PC-3 (cell line): Measurements from ENCODE around the gene PGA4. TPM values are rescaled to one million over a fixed set of nuclear protein-coding genes. Genes with fewer than 3 reads are reported as not detected.
A peak's percentile ranks its signal among the peaks of the same experiment; 100 is the strongest.
"Not testable (repeated sequence)": the region's sequence is repeated elsewhere in the genome, so short reads cannot be mapped to it uniquely, and the experiment has no call there.

Experiments used
- ATAC-seq: fragments of 200-7000 bp; cut with Tn5 transposase; 2 replicates; pipeline ENCODE4 v1.9.1; 2020; ENCODE audit warnings: mild to moderate bottlenecking, moderate library complexity
- BruUV-seq: library from RNA; stranded (reverse); fragments of 400-500 nt; replicated peaks from 2 replicates; lab custom pipeline; 2021; lab: Mats Ljungman, UMichigan
- CTCF ChIA-PET: fragments of 300-600 bp; sonication (Branson Sonifier 250); formaldehyde crosslinking; loops from one replicate; lab custom pipeline; 2022; ENCODE audit warnings: antibody characterized with exemption; lab: Charles Lee
- POLR2A ChIA-PET: fragments of 300-600 bp; sonication (Branson Sonifier 250); formaldehyde crosslinking; loops from one replicate; lab custom pipeline; 2022; ENCODE audit warnings: antibody characterized with exemption; ENCODE audit not compliant: unreplicated experiment; lab: Charles Lee
- DNase-seq: peaks from one replicate; pipeline ENCODE4 v3.0.0-alpha.2; 2015
- H2AFZ ChIP-seq: fragments of 300-600 bp; sonication (generic); 2 replicates; pipeline ENCODE4 v1.6.0; 2016; ENCODE audit warnings: antibody characterized with exemption, low read length
- H3F3A ChIP-seq: fragments of 300-600 bp; sonication (generic); one replicate; pipeline ENCODE4 v1.6.0; 2017; ENCODE audit warnings: antibody characterized with exemption, low read length, control low read depth, mild to moderate bottlenecking; ENCODE audit not compliant: unreplicated experiment
- H3K27ac ChIP-seq: fragments of 300-600 bp; sonication (generic); 2 replicates; pipeline ENCODE4 v1.5.1; 2016; ENCODE audit warnings: mild to moderate bottlenecking, low read length
- H3K27me3 ChIP-seq: fragments of 300-600 bp; sonication (generic); 2 replicates; pipeline ENCODE4 v1.6.1; 2016; ENCODE audit warnings: low read length, mixed read lengths
- H3K36me3 ChIP-seq: fragments of 300-600 bp; sonication (generic); 2 replicates; pipeline ENCODE4 v1.6.1; 2016; ENCODE audit warnings: low read depth, mixed run types, low read length, mixed read lengths
- H3K4me1 ChIP-seq: fragments of 300-600 bp; sonication (generic); 2 replicates; pipeline ENCODE4 v1.5.1; 2016; ENCODE audit warnings: low read length; ENCODE audit not compliant: insufficient read depth
- H3K4me2 ChIP-seq: fragments of 300-600 bp; sonication (generic); 2 replicates; pipeline ENCODE4 v1.6.0; 2016; ENCODE audit warnings: low read length
- H3K4me3 ChIP-seq: fragments of 300-600 bp; sonication (generic); 2 replicates; pipeline ENCODE4 v1.5.1; 2016; ENCODE audit warnings: mild to moderate bottlenecking, low read length, mixed read lengths
- H3K79me2 ChIP-seq: fragments of 300-600 bp; sonication (generic); 2 replicates; pipeline ENCODE4 v1.6.1; 2017; ENCODE audit warnings: low read length, mixed read lengths
- H3K9ac ChIP-seq: fragments of 300-600 bp; sonication (generic); 2 replicates; pipeline ENCODE4 v1.6.0; 2016; ENCODE audit warnings: mild to moderate bottlenecking, low read length
- H3K9me2 ChIP-seq: fragments of 300-600 bp; sonication (generic); replicated peaks from 2 replicates; pipeline ENCODE4 v1.6.1; 2016; ENCODE audit warnings: mixed run types, low read length, mixed read lengths
- H3K9me3 ChIP-seq: fragments of 300-600 bp; sonication (generic); 2 replicates; pipeline ENCODE4 v1.6.1; 2016; ENCODE audit warnings: low read length, mixed read lengths
- H4K20me1 ChIP-seq: fragments of 300-600 bp; sonication (generic); 2 replicates; pipeline ENCODE4 v1.6.1; 2016; ENCODE audit warnings: low read length, mixed read lengths
- intact Hi-C: fragments of 100-400 bp; cut with micrococcal nuclease; formaldehyde crosslinking; loops from 2 replicates; pipeline ENCODE4 v1.9.0; 2023
- total RNA-seq: library from RNA; depleted of rRNA; stranded (reverse); fragments of >200 nt; gene quantifications from 2 replicates; pipeline ENCODE4 v1.2.3, GENCODE V29; 2014

PGA4 gene
- total RNA-seq, 1 experiment from 2014 or later, result not detected

DNA sequence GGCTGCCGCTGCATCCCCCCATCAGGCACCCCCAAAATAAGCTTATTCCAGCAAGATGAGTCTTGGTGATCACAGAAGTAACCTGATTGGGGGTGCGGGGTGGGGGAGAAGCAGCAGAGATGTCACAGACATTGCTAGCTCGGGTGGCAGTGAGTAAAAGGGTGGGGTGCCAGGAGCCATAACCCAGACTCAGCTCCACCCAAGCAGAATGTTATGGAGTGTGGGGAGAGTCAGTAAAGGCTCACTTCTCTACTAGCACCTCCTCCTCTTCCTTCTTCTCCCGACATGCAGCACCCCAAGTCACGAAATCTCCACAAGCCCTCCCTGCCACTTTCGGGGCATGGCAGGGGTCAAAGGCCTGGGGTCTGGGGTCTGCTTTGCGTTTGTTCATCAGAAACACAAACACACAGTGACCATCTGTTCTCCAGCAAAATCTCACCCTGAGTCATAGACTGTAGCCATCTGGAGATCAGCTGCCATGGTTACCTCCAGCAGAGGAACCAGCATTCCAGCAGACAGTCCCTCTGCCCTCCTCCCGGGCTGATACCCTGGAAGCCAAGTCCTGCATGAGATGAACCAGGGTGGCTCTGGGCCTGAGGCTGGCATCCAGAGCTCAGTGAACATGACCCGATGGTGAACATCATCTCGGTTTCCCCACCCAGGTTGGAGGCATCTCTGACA, 23.3 kb downstream of the PGA4 start:
- H3K4me1 ChIP-seq, H3F3A ChIP-seq, H3K9me2 ChIP-seq, H3K27ac ChIP-seq, H3K36me3 ChIP-seq, H3K9me3 ChIP-seq, CTCF ChIA-PET, H4K20me1 ChIP-seq, H3K4me2 ChIP-seq, DNase-seq, intact Hi-C loops, H2AFZ ChIP-seq, BruUV-seq, H3K9ac ChIP-seq, H3K79me2 ChIP-seq, H3K4me3 ChIP-seq, POLR2A ChIA-PET: not testable (repeated sequence)
- ATAC-seq, result 0 out of 2 replicates have a peak, but pooled peaks have one; percentile 20
- peaks cover 12% of the 10 kb centered on the region for H3K27me3 ChIP-seq

DNA sequence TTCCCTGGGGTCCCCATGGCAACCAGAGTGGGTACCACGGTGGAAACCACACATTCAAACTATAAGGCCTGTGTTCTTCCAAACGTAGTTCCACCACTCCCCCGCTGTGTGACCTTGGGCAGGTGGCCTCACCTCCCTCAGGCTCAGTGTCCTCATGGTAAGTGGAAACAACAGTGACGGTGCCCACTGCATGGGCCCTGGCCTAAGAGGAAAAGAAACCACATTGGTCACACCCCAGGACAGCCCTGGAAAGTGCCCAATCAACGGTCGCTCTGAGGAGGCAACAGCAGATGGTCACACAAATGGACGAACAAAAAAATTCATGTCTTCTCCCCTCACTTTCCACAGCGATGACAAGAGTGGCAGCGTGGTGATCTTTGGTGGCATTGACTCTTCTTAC, 25.9 kb downstream of the PGA4 start:
- DNase-seq, H3K4me2 ChIP-seq, ATAC-seq, BruUV-seq, CTCF ChIA-PET, H3K4me3 ChIP-seq, H3K36me3 ChIP-seq, H2AFZ ChIP-seq, H3K4me1 ChIP-seq, POLR2A ChIA-PET, H3F3A ChIP-seq, H3K9ac ChIP-seq, H3K9me3 ChIP-seq, H3K79me2 ChIP-seq, H3K9me2 ChIP-seq, H4K20me1 ChIP-seq, intact Hi-C loops, H3K27ac ChIP-seq: not testable (repeated sequence)
- peaks cover 23% of the 10 kb centered on the region for H3K27me3 ChIP-seq

DNA sequence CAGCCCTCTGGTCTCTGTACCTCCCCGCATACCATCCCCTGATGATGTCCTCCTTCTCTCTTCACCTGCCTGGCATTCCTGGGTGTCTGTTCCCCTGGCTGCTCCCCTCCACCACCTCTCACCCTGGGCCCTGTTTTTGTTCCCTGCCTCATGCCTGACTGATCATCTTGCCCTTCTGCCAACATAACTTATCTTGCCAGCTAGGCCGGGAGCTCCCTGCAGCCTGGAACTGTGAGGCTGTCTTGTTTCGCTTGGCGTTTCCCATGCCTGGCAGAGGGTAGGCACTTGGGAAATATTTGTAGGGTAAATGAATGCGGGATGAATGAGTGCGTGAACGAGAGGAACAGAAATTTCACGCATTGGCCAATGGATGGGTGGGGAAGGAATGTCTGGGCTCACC, 27.1 kb downstream of the PGA4 start:
- H3K4me1 ChIP-seq, H3K27ac ChIP-seq, H3K79me2 ChIP-seq, H3K4me2 ChIP-seq, POLR2A ChIA-PET, H3K9me2 ChIP-seq, CTCF ChIA-PET, H3K4me3 ChIP-seq, DNase-seq, H3F3A ChIP-seq, intact Hi-C loops, H4K20me1 ChIP-seq, ATAC-seq, H3K36me3 ChIP-seq, H2AFZ ChIP-seq, H3K9ac ChIP-seq, H3K9me3 ChIP-seq, BruUV-seq: not testable (repeated sequence)
- H3K27me3 ChIP-seq, result peaks cover 23% of the 10 kb centered on the region

DNA sequence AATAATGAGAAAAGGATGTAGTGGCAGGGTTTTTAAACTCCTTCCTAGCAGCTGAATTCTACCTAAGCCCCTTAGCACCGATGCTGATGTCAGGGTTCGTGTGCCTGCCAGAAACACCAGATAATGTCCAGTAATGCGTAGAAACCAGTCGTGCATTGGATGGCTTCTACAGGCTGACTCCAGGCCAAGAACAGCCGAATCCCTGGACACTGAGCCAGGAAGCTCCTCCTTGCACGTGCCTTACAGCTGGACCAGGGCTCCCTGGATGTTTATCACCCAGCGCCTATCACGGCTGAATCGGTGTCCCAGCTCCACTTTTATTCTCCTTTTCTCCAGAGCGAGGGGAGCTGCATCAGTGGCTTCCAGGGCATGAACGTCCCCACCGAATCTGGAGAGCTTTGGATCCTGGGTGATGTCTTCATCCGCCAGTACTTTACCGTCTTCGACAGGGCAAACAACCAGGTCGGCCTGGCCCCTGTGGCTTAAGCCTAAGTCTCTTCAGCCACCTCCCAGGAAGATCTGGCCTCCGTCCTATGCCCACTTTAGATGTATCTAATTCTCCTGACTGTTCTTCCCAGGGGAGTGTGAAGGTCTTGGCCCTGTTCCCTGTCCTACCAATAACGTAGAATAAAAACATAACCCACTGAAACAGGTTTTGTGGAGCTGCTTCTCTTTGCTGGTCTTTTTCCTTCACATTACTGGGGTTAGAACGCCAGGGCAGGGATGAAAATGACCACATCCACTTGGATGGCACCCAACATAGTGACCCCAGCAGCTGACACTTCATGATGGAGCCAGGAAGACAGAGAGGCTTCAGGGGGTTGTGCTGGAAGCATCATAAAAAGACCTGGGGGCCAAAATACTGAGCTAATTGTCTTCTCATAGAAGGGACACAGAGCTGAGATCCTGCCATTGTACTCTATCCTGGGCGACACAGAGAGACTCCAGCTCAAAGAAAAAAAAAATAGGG, 28.9 kb downstream of the PGA4 start:
- intact Hi-C loops, result loop anchor here (10.0 kb wide), 1 partner anchor 84 kb away; the partner anchor contains the start of genes DDB1 and TKFC
- POLR2A ChIA-PET, H3K9ac ChIP-seq: not testable (repeated sequence)

DNA sequence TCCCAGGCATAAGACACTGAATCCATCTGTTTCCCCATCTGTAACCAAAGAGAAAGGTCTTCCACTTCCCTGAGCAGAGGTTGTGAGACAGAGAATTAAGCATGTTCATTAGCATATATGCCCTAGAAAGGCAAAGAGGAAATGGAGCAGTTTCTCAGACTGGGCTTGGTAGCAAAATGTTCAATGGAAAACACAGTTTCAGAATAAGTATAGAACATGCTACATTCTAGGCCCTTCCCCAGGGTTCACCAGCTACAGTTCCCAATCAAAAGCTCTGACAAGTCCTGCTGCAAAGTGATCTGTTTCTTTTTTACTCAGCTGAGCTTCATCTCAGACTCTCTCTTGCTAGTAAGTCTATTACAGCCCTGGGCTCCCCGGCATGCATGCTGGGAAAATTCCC, 30.2 kb downstream of the PGA4 start:
- not testable (repeated sequence) for H3K4me1 ChIP-seq, H3K4me2 ChIP-seq, H3K4me3 ChIP-seq, H3K9me3 ChIP-seq, H3K36me3 ChIP-seq, H3K9me2 ChIP-seq, BruUV-seq, H2AFZ ChIP-seq, ATAC-seq, H4K20me1 ChIP-seq, H3F3A ChIP-seq, H3K27ac ChIP-seq, H3K79me2 ChIP-seq, DNase-seq, H3K9ac ChIP-seq
- ChIA-PET POLR2A (interaction anchor here (0.7 kb wide), 1 partner anchor 84 kb away, joined by 3 read pairs; no protein-coding TSS in a partner anchor), CTCF (interaction anchor here (0.6 kb wide), 1 partner anchor 45 kb away, joined by 3 read pairs; no protein-coding TSS in a partner anchor)
- H3K27me3 ChIP-seq, result peaks cover 19% of the 10 kb centered on the region
- intact Hi-C loops, result loop anchor here (10.0 kb wide), 1 partner anchor 82 kb away; the partner anchor contains the start of genes DDB1 and TKFC

More for the DNA sequence above, 28.9 kb downstream of the PGA4 start:
- ATAC-seq, H3K4me3 ChIP-seq, H3K79me2 ChIP-seq, H3K27ac ChIP-seq, CTCF ChIA-PET, H4K20me1 ChIP-seq, H3K9me2 ChIP-seq, H3K9me3 ChIP-seq, BruUV-seq, H2AFZ ChIP-seq, H3K4me1 ChIP-seq, H3F3A ChIP-seq, H3K36me3 ChIP-seq, DNase-seq, H3K4me2 ChIP-seq: not testable (repeated sequence)
- H3K27me3 ChIP-seq, result peaks cover 23% of the 10 kb centered on the region
